ENCODE data around the gene ETF1. TPM values are rescaled to one million over a fixed set of nuclear protein-coding genes. Genes with fewer than 3 reads are reported as not detected.
A peak's percentile ranks its signal among the peaks of the same experiment; 100 is the strongest.

The ETF1 gene
- total RNA-seq, 4 donors from 2014 or later: 71.2 to 99.9 (median 87.7) TPM

DNA sequence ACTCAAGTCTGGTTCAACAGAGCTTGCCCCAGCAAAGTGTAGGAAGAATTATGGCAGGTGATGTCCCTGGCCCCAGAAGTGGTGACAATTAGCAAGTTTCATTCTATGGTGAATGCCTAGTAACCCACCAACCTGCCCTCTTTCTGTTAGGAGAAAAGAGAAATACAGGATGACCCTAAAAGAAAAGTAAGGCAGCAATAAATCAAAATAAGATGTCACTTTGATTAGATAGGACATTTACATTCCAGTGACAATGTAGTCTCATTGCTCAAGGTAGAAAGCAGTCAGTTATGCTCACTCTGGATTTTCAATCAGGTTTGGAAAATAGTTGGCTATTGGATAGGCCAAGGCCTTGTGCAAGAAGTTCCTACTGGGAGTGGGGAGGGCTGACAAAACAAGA is 37.7 kb upstream of the ETF1 start:
- TF ChIP-seq POLR2A (IDR thresholded peaks at IDR 0.05): no peak
- no peak for TF ChIP-seq POLR2AphosphoS5 (IDR thresholded peaks at IDR 0.05)
- TF ChIP-seq, protein P1, sequence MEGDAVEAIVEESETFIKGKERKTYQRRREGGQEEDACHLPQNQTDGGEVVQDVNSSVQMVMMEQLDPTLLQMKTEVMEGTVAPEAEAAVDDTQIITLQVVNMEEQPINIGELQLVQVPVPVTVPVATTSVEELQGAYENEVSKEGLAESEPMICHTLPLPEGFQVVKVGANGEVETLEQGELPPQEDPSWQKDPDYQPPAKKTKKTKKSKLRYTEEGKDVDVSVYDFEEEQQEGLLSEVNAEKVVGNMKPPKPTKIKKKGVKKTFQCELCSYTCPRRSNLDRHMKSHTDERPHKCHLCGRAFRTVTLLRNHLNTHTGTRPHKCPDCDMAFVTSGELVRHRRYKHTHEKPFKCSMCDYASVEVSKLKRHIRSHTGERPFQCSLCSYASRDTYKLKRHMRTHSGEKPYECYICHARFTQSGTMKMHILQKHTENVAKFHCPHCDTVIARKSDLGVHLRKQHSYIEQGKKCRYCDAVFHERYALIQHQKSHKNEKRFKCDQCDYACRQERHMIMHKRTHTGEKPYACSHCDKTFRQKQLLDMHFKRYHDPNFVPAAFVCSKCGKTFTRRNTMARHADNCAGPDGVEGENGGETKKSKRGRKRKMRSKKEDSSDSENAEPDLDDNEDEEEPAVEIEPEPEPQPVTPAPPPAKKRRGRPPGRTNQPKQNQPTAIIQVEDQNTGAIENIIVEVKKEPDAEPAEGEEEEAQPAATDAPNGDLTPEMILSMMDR (IDR thresholded peaks at IDR 0.05): no peak
- TF ChIP-seq EP300 (IDR thresholded peaks at IDR 0.05): no peak
- Histone ChIP-seq H3K27ac (no peak overlapping the region), H3K4me1 (peaks cover 9% of the 10 kb centered on the region), H3K36me3 (no peaks in the 10 kb centered on the region), H3K4me3 (no peak overlapping the region), H3K9me3 (no peaks in the 10 kb centered on the region), H3K27me3 (no peaks in the 10 kb centered on the region)
- DNase-seq (ENCODE audit: low spot score in 2 of 2): no peak

GRCh38 chr5:138580001-138580400 is 37.0 kb upstream of the ETF1 start:
- DNase-seq (ENCODE audit: low spot score in 2 of 2): no peak
- TF ChIP-seq POLR2AphosphoS5 (IDR thresholded peaks at IDR 0.05) (no peak), EP300 (IDR thresholded peaks at IDR 0.05) (no peak), POLR2A (IDR thresholded peaks at IDR 0.05) (no peak)
- TF ChIP-seq, protein P1 (IDR thresholded peaks at IDR 0.05): no peak
- H3K27me3 ChIP-seq: no peaks in the 10 kb centered on the region
- WGBS: 98% methylated on average over 2 of the region's 2 CpGs
- peaks cover 6% of the 10 kb centered on the region for H3K4me1 ChIP-seq
- H3K27ac ChIP-seq: no peak overlapping the region
- no peak overlapping the region for H3K4me3 ChIP-seq
- H3K9me3 ChIP-seq: no peaks in the 10 kb centered on the region
- no peaks in the 10 kb centered on the region for H3K36me3 ChIP-seq

GRCh38 chr5:138579517-138579863 is 36.5 kb upstream of the ETF1 start:
- no peaks in the 10 kb centered on the region for H3K36me3 ChIP-seq
- TF ChIP-seq, protein P1 (IDR thresholded peaks at IDR 0.05): no peak
- no peak for TF ChIP-seq EP300 (IDR thresholded peaks at IDR 0.05)
- no peak for TF ChIP-seq POLR2AphosphoS5 (IDR thresholded peaks at IDR 0.05)
- TF ChIP-seq POLR2A (IDR thresholded peaks at IDR 0.05): no peak
- peaks cover 7% of the 10 kb centered on the region for H3K4me1 ChIP-seq
- WGBS: 40% methylated on average over 2 of the region's 2 CpGs
- DNase-seq (ENCODE audit: low spot score in 2 of 2): no peak
- no peaks in the 10 kb centered on the region for H3K27me3 ChIP-seq
- H3K9me3 ChIP-seq: no peaks in the 10 kb centered on the region
- H3K27ac ChIP-seq: no peak overlapping the region
- H3K4me3 ChIP-seq: no peak overlapping the region

GRCh38 chr5:138577452-138577851 is 34.4 kb upstream of the ETF1 start:
- no peaks in the 10 kb centered on the region for H3K9me3 ChIP-seq
- no peak for DNase-seq (ENCODE audit: low spot score in 2 of 2)
- H3K36me3 ChIP-seq: peaks cover 9% of the 10 kb centered on the region
- no peak overlapping the region for H3K27ac ChIP-seq
- 88% methylated on average over 14 of the region's 17 CpGs for WGBS
- TF ChIP-seq EP300 (IDR thresholded peaks at IDR 0.05) (no peak), POLR2AphosphoS5 (IDR thresholded peaks at IDR 0.05) (no peak)
- TF ChIP-seq, protein P1 (IDR thresholded peaks at IDR 0.05): no peak
- H3K4me3 ChIP-seq: no peak overlapping the region
- no peaks in the 10 kb centered on the region for H3K27me3 ChIP-seq
- H3K4me1 ChIP-seq: peaks cover 26% of the 10 kb centered on the region

- peak within 1 kb of the TSS; percentile 85 for H3K4me3 ChIP-seq
- WGBS: 0% methylated on average over 23 of the region's 73 CpGs
- H3K27ac ChIP-seq: peak within 1 kb of the TSS; percentile 95
- H3K9me3 ChIP-seq: no peaks in the 10 kb centered on the region
- no peaks in the 10 kb centered on the region for H3K27me3 ChIP-seq
- peak; percentile 77 to 97 for TF ChIP-seq POLR2A (IDR thresholded peaks at IDR 0.05)
- TF ChIP-seq, protein P1 (IDR thresholded peaks at IDR 0.05): no peak
- TF ChIP-seq POLR2AphosphoS5 (IDR thresholded peaks at IDR 0.05): peak; percentile 65 to 93 (median 87)
- no peak for TF ChIP-seq EP300 (IDR thresholded peaks at IDR 0.05)
- H3K36me3 ChIP-seq: peaks cover 29% of the 10 kb centered on the region
- H3K4me1 ChIP-seq: peaks cover 28% of the 10 kb centered on the region
- peak; percentile 97 to 98 for DNase-seq (ENCODE audit: low spot score in 2 of 2)
Measured at GRCh38 chr5:138575194-138576015, 32.4 kb upstream of the ETF1 start, which contains the start of gene HSPA9. HSPA9 (minus strand) TSS chr5:138575401; CDS start chr5:138575318, 83 bp downstream.
